BLaER1 (cell line): ENCODE measurements around the gene PHYH.

Source experiments
- H3K27ac ChIP-seq: shearing (Covaris generic); formaldehyde crosslinking; 2 replicates; pipeline ENCODE4 v1.8.1; 2022
- H3K27me3 ChIP-seq: shearing (Covaris generic); formaldehyde crosslinking; 2 replicates; pipeline ENCODE4 v1.8.1; 2022
- H3K36me3 ChIP-seq: shearing (Covaris generic); formaldehyde crosslinking; 2 replicates; pipeline ENCODE4 v1.8.1; 2022
- H3K4me1 ChIP-seq: shearing (Covaris generic); formaldehyde crosslinking; 2 replicates; pipeline ENCODE4 v1.8.1; 2022
- H3K4me2 ChIP-seq: shearing (Covaris generic); formaldehyde crosslinking; 2 replicates; pipeline ENCODE4 v1.8.1; 2022
- H3K4me3 ChIP-seq: shearing (Covaris generic); formaldehyde crosslinking; 2 replicates; pipeline ENCODE4 v1.8.1; 2022
- H3K9ac ChIP-seq: shearing (Covaris generic); formaldehyde crosslinking; 2 replicates; pipeline ENCODE4 v1.8.1; 2022
- H3K9me3 ChIP-seq: shearing (Covaris generic); formaldehyde crosslinking; 2 replicates; pipeline ENCODE4 v1.8.1; 2022
- H4K20me1 ChIP-seq: shearing (Covaris generic); formaldehyde crosslinking; 2 replicates; pipeline ENCODE4 v1.8.1; 2022
- Cebpa-rat ChIP-seq: shearing (Covaris generic); IDR thresholded peaks from 2 replicates; pipeline ENCODE4 v1.8.1; 2022

The PHYH gene

DNA sequence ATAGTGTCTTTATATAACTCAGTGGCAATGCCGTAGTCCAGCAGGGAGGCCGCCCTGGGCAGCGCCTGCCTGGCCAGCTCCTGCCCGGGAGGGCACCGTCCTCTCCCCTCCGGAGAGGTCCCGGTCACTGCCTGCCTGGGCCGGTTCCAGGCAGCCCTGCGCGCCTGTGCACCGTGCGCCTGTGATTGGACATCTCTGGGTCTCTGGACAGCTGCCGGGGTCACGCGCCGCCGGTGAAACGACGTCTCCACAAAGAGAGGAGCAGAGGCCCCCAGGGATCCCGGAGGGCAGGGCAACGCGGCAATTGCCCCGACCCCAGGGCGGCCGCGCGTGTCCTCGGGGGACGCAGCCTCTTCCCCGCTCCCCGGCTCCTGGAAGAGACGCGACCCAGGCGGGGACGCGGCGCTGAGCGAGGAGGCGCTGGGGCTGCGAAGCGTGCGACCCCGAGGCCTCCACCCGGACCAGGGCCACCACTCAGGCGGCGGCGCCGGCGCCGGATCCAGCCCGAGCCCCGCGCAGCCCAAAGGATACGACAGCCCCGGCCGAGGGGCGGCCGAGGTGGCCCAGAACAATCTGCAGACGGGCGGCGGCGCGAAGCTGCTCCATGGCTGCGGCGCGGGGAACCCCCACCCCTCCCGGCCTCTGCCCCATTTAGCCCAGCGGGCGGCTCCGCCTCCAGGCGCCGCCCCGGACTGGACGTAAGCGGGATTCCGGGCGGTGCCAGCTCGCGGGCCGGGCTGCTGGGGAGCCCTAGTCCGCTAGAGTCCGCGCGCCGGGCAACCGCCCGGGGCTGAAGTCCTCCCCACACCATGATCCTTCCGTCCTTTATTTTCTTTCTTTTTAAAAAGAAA is at the start of gene PHYH:
Gene PHYH, minus strand, starts transcription at position 628 of the 851 bp plus-strand sequence. Its CDS starts 22 bp downstream, at position 606.
- no peaks in the 10 kb centered on the region for H3K9me3 ChIP-seq
- peak within 1 kb of the TSS; percentile 80 for H3K4me3 ChIP-seq
- H3K4me2 ChIP-seq, result peak within 1 kb of the TSS; percentile 98
- H3K36me3 ChIP-seq, result peaks cover 8% of the 10 kb centered on the region
- H3K27ac ChIP-seq, result peak within 1 kb of the TSS; percentile 90
- peaks cover 37% of the 10 kb centered on the region for H3K4me1 ChIP-seq
- TF ChIP-seq Cebpa-rat, result no peak
- no peaks in the 10 kb centered on the region for H3K27me3 ChIP-seq
- H4K20me1 ChIP-seq, result no peaks in the 10 kb centered on the region
- peak within 1 kb of the TSS; percentile 86 for H3K9ac ChIP-seq

DNA sequence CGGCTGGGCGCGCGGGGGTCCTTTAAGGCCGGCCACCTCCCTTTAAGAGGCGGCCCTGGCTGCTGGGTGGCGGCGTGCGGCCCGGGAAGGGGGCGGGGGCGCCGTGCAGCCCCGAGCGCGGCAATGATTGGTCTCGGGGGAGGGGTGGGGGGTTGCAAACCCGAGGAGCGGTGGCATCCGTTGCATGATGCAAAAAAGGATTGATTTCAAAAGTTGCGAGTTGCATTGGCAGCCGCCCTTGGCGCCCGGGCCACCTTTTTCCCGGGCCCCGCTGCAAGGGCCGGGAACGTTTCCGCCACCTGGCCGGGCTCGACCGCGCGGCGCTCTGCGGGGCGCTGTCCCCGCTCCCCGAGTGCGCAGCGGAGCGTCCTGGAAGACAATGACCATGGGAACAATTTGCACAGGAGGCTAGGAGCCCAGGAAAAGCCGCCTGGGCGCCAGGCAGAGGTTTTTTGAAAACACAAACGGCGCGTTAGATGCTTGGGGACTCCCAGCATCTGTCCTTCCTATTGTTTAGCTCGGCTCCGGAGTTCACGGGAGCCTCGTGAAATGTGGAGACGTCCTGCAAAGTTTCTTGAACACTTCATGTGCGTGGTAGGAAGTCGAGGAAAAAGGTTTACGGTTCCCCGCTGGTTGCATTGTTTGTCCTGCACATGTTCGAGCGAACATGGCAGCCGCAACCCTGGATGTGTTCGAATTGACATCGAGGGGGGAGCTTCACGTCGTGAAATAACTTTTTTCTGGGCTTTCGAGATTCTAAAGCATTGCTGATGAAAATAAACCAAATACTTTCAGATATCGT is 48.6 kb upstream of the PHYH start, which contains the start of gene SEPHS1:
Gene SEPHS1, minus strand, starts transcription at position 78 of the 802 bp plus-strand sequence. CDS start 3,343 bp downstream, outside the sequence.
- peak; percentile 35; the same call in 1 of the 2 replicates for TF ChIP-seq Cebpa-rat
- Histone ChIP-seq H3K27ac (peak within 1 kb of the TSS; percentile 98), H3K27me3 (no peaks in the 10 kb centered on the region), H3K4me1 (peaks cover 50% of the 10 kb centered on the region), H3K4me3 (peak within 1 kb of the TSS; percentile 94), H4K20me1 (peaks cover 25% of the 10 kb centered on the region; the same call in 1 of the 2 replicates), H3K9ac (peak within 1 kb of the TSS; percentile 97), H3K36me3 (peaks cover 12% of the 10 kb centered on the region), H3K9me3 (no peaks in the 10 kb centered on the region), H3K4me2 (peak within 1 kb of the TSS; percentile 95)

DNA sequence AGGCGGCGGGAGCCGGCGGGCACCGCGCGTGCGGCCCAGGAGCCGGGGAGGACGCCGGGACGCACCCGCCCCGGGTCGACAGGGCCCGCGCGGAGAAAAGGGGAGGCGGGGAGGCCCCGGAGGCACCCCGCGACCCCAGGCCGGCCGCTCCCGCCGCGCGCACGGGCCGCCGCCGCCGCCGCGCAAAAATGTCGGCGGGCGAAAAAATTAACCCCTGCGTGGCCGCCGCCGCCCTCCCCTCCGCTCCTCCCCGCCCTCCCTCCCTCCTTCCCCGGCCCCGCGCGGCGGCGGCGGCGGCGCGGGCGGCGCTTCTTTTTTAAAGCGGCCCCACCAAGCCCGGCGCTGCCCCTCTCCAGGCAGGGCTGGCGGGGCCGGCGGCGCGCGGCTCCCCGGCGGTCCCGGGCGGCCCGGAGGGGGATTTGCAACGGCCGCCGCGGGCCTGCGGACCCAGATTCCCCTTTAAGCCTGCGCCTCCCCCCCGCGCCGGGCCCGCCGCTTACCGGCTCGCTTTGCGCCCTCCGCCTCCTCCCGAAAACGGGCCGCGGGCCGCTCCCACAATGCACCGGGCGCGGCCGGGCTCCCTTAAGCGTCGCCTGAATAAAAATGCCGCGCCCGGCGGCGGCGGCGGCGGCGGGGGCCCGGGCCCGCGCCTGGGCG is 47.8 kb upstream of the PHYH start:
- TF ChIP-seq Cebpa-rat, result no peak
- Histone ChIP-seq H3K9me3 (no peaks in the 10 kb centered on the region), H3K4me2 (peak overlapping the region; percentile 87; the same call in 1 of the 2 replicates), H3K9ac (peak overlapping the region; percentile 97), H3K4me1 (peaks cover 50% of the 10 kb centered on the region), H3K4me3 (peak overlapping the region; percentile 94), H3K36me3 (peaks cover 20% of the 10 kb centered on the region), H4K20me1 (peaks cover 33% of the 10 kb centered on the region; the same call in 1 of the 2 replicates), H3K27me3 (no peaks in the 10 kb centered on the region), H3K27ac (peak overlapping the region; percentile 98)

DNA sequence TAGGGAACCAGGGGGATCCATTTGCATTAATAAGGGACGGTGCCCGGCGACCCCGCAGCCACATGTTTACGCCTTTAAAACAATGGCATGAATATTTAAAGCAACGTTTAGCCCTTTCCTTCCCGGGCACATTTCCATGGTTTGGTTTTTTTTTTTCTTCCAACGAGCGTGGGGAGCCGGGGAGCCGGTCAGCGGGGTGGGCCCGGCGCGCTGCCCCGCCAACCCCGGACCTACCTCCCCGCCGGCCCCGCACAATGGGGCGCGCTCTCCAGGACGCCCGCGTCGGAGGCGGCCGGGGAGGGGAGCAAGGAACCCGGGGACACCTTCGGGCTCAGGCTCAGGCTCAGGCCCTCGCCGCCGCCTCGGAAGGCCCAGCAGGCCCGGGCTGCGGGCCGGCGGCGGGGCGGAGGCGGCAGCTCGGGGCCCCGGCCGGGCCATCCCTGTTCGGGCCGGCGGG is 47.2 kb upstream of the PHYH start:
- H3K4me2 ChIP-seq, result peak overlapping the region; percentile 87
- peak overlapping the region; percentile 94 for H3K4me3 ChIP-seq
- peaks cover 44% of the 10 kb centered on the region for H3K4me1 ChIP-seq
- peaks cover 26% of the 10 kb centered on the region for H3K36me3 ChIP-seq
- H3K27ac ChIP-seq, result peak overlapping the region; percentile 98
- no peaks in the 10 kb centered on the region for H3K27me3 ChIP-seq
- peaks cover 35% of the 10 kb centered on the region; the same call in 1 of the 2 replicates for H4K20me1 ChIP-seq
- no peaks in the 10 kb centered on the region for H3K9me3 ChIP-seq
- peak overlapping the region; percentile 97 for H3K9ac ChIP-seq
- no peak for TF ChIP-seq Cebpa-rat

DNA sequence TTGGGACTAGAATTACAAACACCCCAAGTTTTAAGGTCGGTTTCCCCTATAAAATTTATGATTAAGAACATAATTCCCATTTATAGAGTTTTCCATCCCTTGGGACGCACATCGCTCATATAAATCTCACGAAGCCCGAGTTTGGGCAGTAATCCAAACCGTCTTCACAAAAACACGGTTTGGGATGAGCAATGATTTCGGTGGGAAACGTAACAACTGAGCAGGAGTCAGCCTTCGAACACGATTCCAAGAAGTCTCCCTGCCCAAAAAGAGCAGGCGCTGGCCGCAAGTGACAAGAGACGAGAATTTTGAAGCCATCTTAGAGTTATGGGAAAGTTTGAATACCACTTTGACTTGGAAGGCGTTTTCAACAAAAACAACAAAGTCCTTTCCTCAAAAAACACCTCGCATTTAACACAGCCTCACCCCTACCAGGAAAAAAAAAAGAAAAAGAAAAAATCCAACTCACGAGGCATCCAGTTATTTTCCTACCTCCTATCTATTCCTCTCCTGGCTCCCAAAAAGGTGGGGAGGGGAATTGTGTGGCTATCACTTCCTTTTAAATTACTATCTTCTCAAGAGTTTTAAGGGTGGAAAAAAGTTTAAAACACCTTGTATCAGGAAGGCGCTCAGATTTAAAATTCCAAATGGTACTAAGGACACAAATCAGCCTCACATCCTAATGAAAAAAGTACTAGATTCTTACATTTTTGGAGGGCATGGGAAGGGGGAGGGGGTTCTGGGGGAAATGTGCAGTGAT is 46.6 kb upstream of the PHYH start:
- H3K9me3 ChIP-seq, result no peaks in the 10 kb centered on the region
- peaks cover 38% of the 10 kb centered on the region for H3K4me1 ChIP-seq
- peak overlapping the region; percentile 97 for H3K9ac ChIP-seq
- H3K4me3 ChIP-seq, result peak overlapping the region; percentile 94
- peak overlapping the region; percentile 98 for H3K27ac ChIP-seq
- TF ChIP-seq Cebpa-rat, result no peak
- no peaks in the 10 kb centered on the region for H3K27me3 ChIP-seq
- peaks cover 39% of the 10 kb centered on the region; the same call in 1 of the 2 replicates for H4K20me1 ChIP-seq
- H3K36me3 ChIP-seq, result peaks cover 32% of the 10 kb centered on the region
- H3K4me2 ChIP-seq, result peak overlapping the region; percentile 87

DNA sequence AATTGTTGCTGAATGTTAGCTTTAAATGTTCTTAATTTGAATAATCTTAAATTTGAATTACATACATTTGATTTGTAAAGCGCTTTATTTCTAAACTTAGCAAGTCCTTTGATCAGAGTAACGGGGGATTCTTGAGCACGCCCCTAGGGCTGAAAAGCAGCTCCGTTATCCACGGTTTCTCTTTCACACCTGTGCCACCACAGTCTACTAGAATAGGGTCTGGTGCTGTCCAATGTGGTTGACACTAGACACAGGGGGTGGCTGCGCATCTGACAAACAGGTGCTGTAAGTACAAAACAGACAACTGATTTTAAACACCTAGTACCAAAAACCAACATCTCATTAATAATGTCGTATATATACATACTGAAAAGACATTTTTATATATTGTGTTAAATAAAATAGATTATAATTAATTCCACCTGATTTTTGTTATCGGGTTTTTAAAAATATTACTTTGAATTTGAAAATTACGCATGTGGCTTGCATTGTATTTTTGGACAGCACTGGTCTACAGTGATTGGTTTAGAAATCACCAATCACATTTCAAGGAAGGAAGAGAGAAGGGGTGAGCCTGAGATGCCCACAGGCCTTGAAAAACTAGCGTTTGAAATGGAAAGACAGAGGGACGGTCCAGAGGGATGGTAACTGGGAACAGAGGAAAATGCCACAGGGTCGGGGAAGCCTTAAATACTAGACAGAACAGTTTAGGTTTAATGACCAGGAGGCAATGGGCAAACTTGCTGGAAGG is 40.9 kb upstream of the PHYH start:
- Histone ChIP-seq H3K4me1 (peaks cover 34% of the 10 kb centered on the region), H3K27ac (no peak overlapping the region), H3K27me3 (no peaks in the 10 kb centered on the region), H3K36me3 (peaks cover 85% of the 10 kb centered on the region), H4K20me1 (peaks cover 80% of the 10 kb centered on the region), H3K9ac (no peak overlapping the region), H3K4me2 (0 out of 2 replicates have a peak overlapping the region, but pooled peaks have one; percentile 15), H3K4me3 (no peak overlapping the region), H3K9me3 (no peaks in the 10 kb centered on the region)
- TF ChIP-seq Cebpa-rat, result no peak

DNA sequence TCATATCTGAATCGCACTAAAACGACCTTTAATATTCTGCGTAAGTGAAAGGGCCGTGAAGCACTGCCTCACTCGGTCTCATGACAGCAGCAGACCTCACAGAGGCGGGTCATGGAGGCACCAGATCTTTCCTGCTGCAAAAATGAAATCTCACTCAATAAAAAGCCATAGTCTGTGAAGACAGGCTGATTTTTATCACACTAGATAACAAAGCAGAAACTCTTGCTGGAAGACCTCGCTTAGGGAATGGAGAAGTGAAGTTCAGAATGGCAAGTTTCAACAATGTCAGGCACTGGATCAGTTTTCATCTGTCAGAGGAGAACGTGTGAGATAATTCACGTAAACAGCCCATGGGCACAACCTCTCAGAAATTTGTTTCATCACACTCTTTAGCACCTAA is 40.2 kb upstream of the PHYH start:
- H3K27ac ChIP-seq, result no peak overlapping the region

More for the DNA sequence above, 40.2 kb upstream of the PHYH start:
- peaks cover 73% of the 10 kb centered on the region for H4K20me1 ChIP-seq
- peaks cover 27% of the 10 kb centered on the region for H3K4me1 ChIP-seq
- no peak overlapping the region for H3K4me2 ChIP-seq
- no peak overlapping the region for H3K4me3 ChIP-seq
- H3K36me3 ChIP-seq, result peaks cover 92% of the 10 kb centered on the region
- TF ChIP-seq Cebpa-rat, result no peak
- no peaks in the 10 kb centered on the region for H3K27me3 ChIP-seq
- no peak overlapping the region for H3K9ac ChIP-seq
- H3K9me3 ChIP-seq, result no peaks in the 10 kb centered on the region
